T-helper 1 cell treated with Interleukin-12 subunit alpha and Interleukin-12 subunit beta and Interleukin-4 antibody, amounts not matched to agents 30 μg/mL and 1 μg/mL, for 36 hours (primary cell): Measurements from ENCODE around the gene TMEM14B.

ENCODE experiments used
- H3K27ac Mint-ChIP-seq: one replicate; pipeline ENCODE4 v1.8.0; 2021; ENCODE audit warnings: mild to moderate bottlenecking, mixed read lengths
- H3K27me3 Mint-ChIP-seq: one replicate; pipeline ENCODE4 v1.8.0; 2021; ENCODE audit warnings: low read depth, mixed read lengths
- H3K36me3 Mint-ChIP-seq: one replicate; pipeline ENCODE4 v1.8.0; 2021; ENCODE audit warnings: low read depth, mixed read lengths
- H3K4me1 Mint-ChIP-seq: one replicate; pipeline ENCODE4 v1.8.0; 2021; ENCODE audit warnings: low read depth, mixed read lengths
- H3K4me3 Mint-ChIP-seq: one replicate; pipeline ENCODE4 v1.8.0; 2021; ENCODE audit warnings: mild to moderate bottlenecking, moderate library complexity, mixed read lengths
- H3K9me3 Mint-ChIP-seq: one replicate; pipeline ENCODE4 v1.8.0; 2021; ENCODE audit warnings: mixed read lengths

TMEM14B gene

DNA sequence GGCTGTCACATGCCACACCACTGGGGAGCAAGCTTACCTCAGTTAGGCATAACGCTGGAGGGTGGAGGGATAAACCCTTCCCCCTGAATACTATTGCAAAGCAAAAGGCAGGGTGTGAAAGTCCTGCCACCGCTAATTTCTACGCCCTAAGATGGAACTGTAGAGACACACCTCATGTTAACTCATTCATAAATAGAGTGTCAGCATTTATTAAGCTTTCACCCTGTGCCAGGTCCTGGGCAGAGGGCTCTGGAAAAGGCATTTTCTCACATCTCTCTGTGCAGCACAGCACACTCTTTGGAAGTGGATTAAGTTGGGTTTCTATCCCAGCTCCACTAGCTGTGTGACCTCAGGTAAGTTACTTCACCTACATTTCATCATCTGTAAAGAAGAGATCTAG is 21.8 kb downstream of the TMEM14B start:
- H3K27ac Mint-ChIP-seq = no peak overlapping the region

DNA sequence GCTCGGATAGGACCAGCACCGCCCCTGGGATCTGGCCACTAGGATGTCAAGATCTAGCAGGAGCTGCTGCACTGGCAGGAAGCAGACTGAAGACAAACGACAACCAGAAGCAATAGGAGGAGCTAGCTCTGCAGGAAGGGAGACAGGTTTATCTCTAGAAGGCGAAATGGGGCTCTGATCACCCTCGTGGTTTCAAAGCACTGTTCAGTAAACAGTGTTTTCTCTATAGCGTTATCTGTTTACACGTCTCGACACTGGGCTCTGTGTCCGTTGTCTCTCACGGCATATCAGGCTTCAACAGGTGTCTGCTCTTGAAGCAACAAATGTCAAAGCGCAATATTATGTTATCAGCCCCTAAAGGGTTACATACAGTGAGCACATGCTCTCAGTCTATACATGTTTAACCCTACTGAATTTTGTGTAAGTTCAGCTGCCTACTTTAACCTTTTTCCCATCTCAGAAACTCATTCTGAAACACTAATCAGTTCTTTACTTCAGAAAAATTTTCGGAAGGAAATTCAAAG is 23.8 kb downstream of the TMEM14B start:
- Mint-ChIP-seq H3K27ac (no peak overlapping the region), H3K9me3 (no peaks in the 10 kb centered on the region), H3K4me3 (no peak overlapping the region), H3K27me3 (no peaks in the 10 kb centered on the region), H3K4me1 (peaks cover 6% of the 10 kb centered on the region), H3K36me3 (peaks cover 5% of the 10 kb centered on the region)

More for the DNA sequence above, 21.8 kb downstream of the TMEM14B start:
- H3K36me3 Mint-ChIP-seq = peaks cover 3% of the 10 kb centered on the region
- H3K9me3 Mint-ChIP-seq = no peaks in the 10 kb centered on the region
- H3K4me1 Mint-ChIP-seq = peaks cover 3% of the 10 kb centered on the region
- no peaks in the 10 kb centered on the region for H3K27me3 Mint-ChIP-seq
- H3K4me3 Mint-ChIP-seq = no peak overlapping the region

DNA sequence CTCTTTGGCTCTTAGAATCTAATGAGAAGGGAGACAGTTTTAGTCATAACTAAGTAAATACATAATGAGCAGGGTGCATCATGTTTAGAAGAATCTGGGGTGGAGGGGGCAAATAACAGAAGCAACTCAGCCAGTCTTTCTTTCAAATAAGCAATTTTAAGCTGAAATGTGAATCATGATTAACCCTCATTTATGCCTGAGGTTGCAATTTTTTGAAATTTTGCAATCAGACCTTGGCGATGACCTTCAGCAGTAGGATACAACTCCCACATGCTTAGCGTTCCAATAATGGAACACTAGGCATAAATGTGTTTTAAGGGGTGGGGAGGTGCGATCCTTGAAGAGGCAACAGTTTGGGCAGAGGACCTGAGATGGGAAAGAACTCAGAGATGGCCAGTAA is 30.6 kb downstream of the TMEM14B start:
- Mint-ChIP-seq H3K27ac (no peak overlapping the region), H3K9me3 (no peaks in the 10 kb centered on the region), H3K27me3 (no peaks in the 10 kb centered on the region), H3K36me3 (peaks cover 13% of the 10 kb centered on the region), H3K4me3 (no peak overlapping the region), H3K4me1 (peaks cover 10% of the 10 kb centered on the region)

DNA sequence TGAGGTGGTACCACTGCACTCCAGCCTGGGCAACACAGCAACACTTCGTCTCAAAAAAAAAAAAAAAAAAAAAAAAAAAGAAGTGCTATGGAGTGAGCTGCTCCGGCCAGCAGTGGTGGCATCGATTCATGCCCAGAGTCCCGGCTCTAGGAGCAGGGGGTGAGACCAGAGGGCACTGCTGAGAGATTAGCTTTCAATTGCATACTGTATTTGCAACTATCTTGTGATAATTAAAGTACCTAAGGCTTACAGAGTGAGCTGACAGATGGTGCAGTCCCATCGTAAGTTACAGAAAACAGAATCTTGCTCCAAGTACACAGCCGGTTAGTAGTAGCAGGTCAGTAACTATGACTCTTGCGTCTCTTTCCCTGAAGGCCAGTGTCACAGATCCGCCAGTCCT is 31.5 kb downstream of the TMEM14B start:
- H3K4me1 Mint-ChIP-seq = peaks cover 10% of the 10 kb centered on the region
- H3K9me3 Mint-ChIP-seq = no peaks in the 10 kb centered on the region
- peaks cover 16% of the 10 kb centered on the region for H3K36me3 Mint-ChIP-seq
- H3K27ac Mint-ChIP-seq = no peak overlapping the region
- H3K27me3 Mint-ChIP-seq = no peaks in the 10 kb centered on the region
- H3K4me3 Mint-ChIP-seq = no peak overlapping the region

DNA sequence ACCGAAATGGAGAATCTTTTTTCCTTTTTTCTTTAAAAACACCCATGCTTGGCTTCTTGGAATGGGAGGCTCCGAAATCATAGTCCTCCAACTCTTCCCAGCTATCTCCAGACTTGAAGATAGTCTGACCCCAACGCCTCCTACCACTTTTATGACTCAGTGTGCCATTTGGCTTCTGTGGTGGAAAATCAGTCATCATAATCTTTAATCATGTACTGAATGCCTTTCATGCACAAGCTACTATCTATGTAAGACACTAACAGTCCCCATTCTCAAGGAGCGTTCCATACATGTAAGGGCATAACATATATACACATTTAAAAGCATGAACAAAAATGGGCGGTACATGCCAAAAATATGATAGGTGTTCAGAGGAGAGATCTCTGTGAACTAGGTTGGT is 44.1 kb downstream of the TMEM14B start:
- Mint-ChIP-seq H3K27me3 (no peaks in the 10 kb centered on the region), H3K4me1 (no peaks in the 10 kb centered on the region), H3K27ac (no peak overlapping the region), H3K36me3 (peaks cover 2% of the 10 kb centered on the region), H3K9me3 (no peaks in the 10 kb centered on the region), H3K4me3 (no peak overlapping the region)

DNA sequence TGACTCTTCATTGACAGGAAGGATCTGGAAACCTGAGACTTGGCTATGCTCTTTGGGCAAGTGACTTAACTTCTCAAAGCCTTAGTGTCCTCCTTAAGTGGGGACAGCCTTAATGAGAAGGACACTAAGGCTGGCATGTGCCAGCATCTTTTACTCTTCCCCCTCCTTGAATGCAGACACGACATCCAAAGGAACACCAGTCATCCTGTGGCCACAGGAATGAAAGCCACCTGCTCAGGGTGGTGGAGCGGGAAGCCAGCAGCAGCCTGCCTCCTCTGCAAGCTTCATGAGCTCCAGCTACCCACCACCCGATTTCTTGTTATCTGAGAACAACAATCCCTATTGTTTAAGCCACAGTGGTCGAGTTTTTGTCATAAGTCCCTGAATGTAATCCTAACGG is 44.5 kb downstream of the TMEM14B start:
- Mint-ChIP-seq H3K27ac (no peak overlapping the region), H3K27me3 (no peaks in the 10 kb centered on the region), H3K36me3 (peaks cover 2% of the 10 kb centered on the region), H3K9me3 (no peaks in the 10 kb centered on the region), H3K4me1 (no peaks in the 10 kb centered on the region), H3K4me3 (no peak overlapping the region)

DNA sequence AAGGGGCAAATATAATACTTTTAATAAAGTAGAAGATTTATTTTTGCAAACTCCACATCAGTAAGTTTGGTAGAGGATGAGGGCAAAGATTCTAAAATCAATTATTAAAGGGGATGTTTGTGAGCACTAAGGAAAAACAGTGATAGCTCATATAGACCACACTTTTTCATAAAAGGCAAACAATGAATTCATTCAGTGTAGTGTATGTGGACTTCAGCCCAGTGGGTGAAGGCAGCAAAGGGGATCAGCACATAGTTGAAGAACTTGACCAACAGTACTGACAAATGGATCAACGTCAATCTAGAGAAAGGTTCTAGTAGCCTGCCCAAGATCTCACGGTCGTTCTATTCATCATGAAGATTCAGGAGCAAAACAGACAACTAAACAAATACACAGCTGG is 45.4 kb downstream of the TMEM14B start:
- no peaks in the 10 kb centered on the region for H3K9me3 Mint-ChIP-seq
- H3K4me1 Mint-ChIP-seq = no peaks in the 10 kb centered on the region
- peaks cover 2% of the 10 kb centered on the region for H3K36me3 Mint-ChIP-seq
- no peak overlapping the region for H3K27ac Mint-ChIP-seq
- H3K27me3 Mint-ChIP-seq = no peaks in the 10 kb centered on the region
- no peak overlapping the region for H3K4me3 Mint-ChIP-seq

DNA sequence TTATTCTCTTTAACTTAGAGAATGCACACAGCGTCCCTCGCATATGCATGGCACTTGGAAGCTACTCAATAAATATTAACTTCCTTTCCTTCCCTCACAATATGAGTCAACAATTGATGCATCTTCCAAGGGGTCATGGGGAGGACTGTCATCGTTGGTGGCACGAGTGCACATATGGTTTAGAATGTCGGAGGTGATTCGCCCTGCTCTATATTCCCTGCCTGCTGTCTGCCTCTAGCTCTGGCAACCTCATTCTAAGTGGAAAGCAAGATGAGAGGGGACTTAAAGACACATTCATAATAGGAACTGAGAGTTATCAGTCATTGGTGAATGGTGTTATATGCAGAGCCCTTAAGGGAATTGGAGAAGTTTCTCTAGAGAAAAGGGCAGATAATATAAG is 46.1 kb downstream of the TMEM14B start:
- H3K4me3 Mint-ChIP-seq = no peak overlapping the region
- no peaks in the 10 kb centered on the region for H3K27me3 Mint-ChIP-seq
- no peaks in the 10 kb centered on the region for H3K9me3 Mint-ChIP-seq
- no peaks in the 10 kb centered on the region for H3K4me1 Mint-ChIP-seq
- peaks cover 2% of the 10 kb centered on the region for H3K36me3 Mint-ChIP-seq
- H3K27ac Mint-ChIP-seq = no peak overlapping the region

DNA sequence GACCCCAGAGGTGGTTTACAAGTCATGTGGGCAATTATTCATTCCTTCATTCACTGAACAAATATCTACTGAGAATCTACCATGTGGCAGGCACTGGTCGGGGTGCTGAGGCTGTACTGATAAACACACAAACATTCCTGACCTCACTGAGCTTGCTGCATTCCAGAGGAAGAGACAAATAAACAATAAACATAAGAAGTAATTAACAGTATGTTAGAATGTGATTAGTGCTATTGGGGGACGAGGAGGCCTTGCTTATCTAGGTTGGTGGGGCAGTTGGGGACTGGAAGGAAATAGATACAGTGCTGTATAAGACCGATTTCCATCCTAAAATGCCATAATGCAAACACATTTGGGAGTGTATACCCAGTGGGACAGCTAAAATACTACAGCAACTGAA is 46.6 kb downstream of the TMEM14B start:
- Mint-ChIP-seq H3K9me3 (no peaks in the 10 kb centered on the region), H3K36me3 (peaks cover 2% of the 10 kb centered on the region), H3K4me3 (no peak overlapping the region), H3K4me1 (no peaks in the 10 kb centered on the region), H3K27ac (no peak overlapping the region), H3K27me3 (no peaks in the 10 kb centered on the region)

DNA sequence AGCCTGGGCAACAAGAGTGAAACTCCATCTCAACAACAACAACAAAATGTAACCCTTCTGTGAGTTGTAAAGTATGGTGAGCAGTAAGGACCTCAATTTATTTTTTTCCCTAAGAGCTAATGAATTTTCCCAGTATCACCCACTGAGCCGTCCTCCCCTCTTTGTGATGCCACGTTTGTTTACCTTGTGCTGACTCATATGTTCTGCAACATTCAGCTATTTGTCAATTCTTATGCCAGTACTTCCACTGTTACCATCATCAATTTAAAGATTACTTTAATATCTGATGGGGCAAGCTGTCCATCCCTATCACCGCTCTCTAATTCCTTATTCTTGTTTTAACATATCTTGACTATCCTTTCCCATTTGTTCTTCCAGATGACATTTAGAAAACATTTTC is 53.2 kb downstream of the TMEM14B start:
- Mint-ChIP-seq H3K27ac (no peak overlapping the region), H3K27me3 (no peaks in the 10 kb centered on the region), H3K4me3 (no peak overlapping the region), H3K4me1 (no peaks in the 10 kb centered on the region), H3K36me3 (no peaks in the 10 kb centered on the region), H3K9me3 (no peaks in the 10 kb centered on the region)

DNA sequence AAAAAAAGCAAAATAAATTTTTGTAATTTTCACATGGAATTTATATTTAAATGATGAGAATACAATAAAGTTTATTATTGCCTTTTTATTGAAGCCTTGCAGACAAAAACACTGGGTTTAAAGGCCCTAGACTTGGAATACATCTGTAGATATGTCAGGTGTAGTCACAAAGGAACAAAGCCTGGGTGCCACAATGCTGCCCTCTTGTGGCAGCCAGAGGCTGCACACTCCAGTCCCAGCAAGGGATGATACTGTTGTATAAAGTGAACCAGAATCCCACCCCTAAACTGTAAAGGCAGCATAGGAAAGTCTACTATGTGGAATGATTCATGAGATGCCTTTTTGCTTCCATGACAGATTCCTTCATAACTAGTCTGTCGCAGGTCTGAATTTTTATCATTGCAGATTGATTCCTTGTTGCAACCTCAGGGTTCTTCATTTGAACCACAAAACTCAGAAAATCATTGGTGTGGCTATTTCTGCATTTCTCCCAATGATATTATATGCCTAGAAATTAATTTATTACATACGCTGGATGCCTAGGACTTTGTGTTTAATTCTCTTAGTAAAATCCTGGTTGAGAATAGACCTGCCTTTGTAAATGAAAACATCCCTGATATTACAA is 53.7 kb downstream of the TMEM14B start:
- H3K4me3 Mint-ChIP-seq = no peak overlapping the region
- H3K27me3 Mint-ChIP-seq = no peaks in the 10 kb centered on the region
- H3K27ac Mint-ChIP-seq = no peak overlapping the region
- no peaks in the 10 kb centered on the region for H3K36me3 Mint-ChIP-seq
- no peaks in the 10 kb centered on the region for H3K4me1 Mint-ChIP-seq
- no peaks in the 10 kb centered on the region for H3K9me3 Mint-ChIP-seq
